Neural progenitor cell (in vitro differentiated cells): ENCODE data around the gene MYLK3. TPM values are rescaled to one million over a fixed set of nuclear protein-coding genes. Genes with fewer than 3 reads are reported as not detected.
A peak's percentile ranks its signal among the peaks of the same experiment; 100 is the strongest.

Source experiments
- DNase-seq: peaks from one replicate; pipeline ENCODE4 v3.0.0-alpha.2; 2016; ENCODE audit warnings: low spot score
- H2AFZ ChIP-seq: fragments of 200-600 bp; sonication (generic); replicated peaks from 2 replicates; pipeline ENCODE4 v1.6.1; 2016; ENCODE audit warnings: antibody characterized with exemption
- H3F3A ChIP-seq: fragments of 200-600 bp; sonication (generic); 2 replicates; pipeline ENCODE4 v1.6.1; 2016; ENCODE audit warnings: antibody characterized with exemption, low read depth
- H3K27ac ChIP-seq: fragments of 200-600 bp; sonication (generic); 2 replicates; pipeline ENCODE4 v1.5.1; 2016; ENCODE audit warnings: mild to moderate bottlenecking
- H3K27me3 ChIP-seq: fragments of 200-600 bp; sonication (generic); 2 replicates; pipeline ENCODE4 v1.6.1; 2016; ENCODE audit warnings: mild to moderate bottlenecking, moderate library complexity
- H3K36me3 ChIP-seq: fragments of 200-600 bp; sonication (generic); 2 replicates; pipeline ENCODE4 v1.5.1; 2016
- H3K4me1 ChIP-seq: fragments of 200-600 bp; sonication (generic); 2 replicates; pipeline ENCODE4 v1.6.1; 2016; ENCODE audit warnings: mixed run types
- H3K4me2 ChIP-seq: fragments of 200-600 bp; sonication (generic); 2 replicates; pipeline ENCODE4 v1.6.1; 2016
- H3K4me3 ChIP-seq: fragments of 200-600 bp; sonication (generic); 2 replicates; pipeline ENCODE4 v1.5.1; 2016
- H3K79me2 ChIP-seq: fragments of 200-600 bp; sonication (generic); 2 replicates; pipeline ENCODE4 v1.6.1; 2016; ENCODE audit warnings: low read depth
- H3K9ac ChIP-seq: fragments of 200-600 bp; sonication (generic); 2 replicates; pipeline ENCODE4 v1.6.1; 2016
- H3K9me3 ChIP-seq: fragments of 200-600 bp; sonication (generic); 2 replicates; pipeline ENCODE4 v1.5.1; 2016; ENCODE audit warnings: low read depth
- H4K20me1 ChIP-seq: fragments of 200-600 bp; sonication (generic); 2 replicates; pipeline ENCODE4 v1.6.1; 2016; ENCODE audit warnings: low read depth
- H3K27ac Mint-ChIP-seq: 3 replicates; pipeline ENCODE4 v1.8.0; 2021; ENCODE audit warnings: mixed read lengths
- H3K27me3 Mint-ChIP-seq: 2 replicates; pipeline ENCODE4 v1.8.0; 2022; ENCODE audit warnings: low read depth, mild to moderate bottlenecking, inconsistent platforms, moderate library complexity, mixed read lengths; ENCODE audit not compliant: insufficient read depth
- H3K36me3 Mint-ChIP-seq: 3 replicates; pipeline ENCODE4 v1.8.0; 2021; ENCODE audit warnings: mixed read lengths
- H3K4me1 Mint-ChIP-seq: 3 replicates; pipeline ENCODE4 v1.8.0; 2021; ENCODE audit warnings: mixed read lengths
- H3K4me3 Mint-ChIP-seq: 3 replicates; pipeline ENCODE4 v1.8.0; 2021; ENCODE audit warnings: mild to moderate bottlenecking, moderate library complexity, mixed read lengths
- H3K9me3 Mint-ChIP-seq: 3 replicates; pipeline ENCODE4 v1.8.0; 2020; ENCODE audit warnings: mixed read lengths
- CTCF ChIP-seq: fragments of 200-600 bp; sonication (generic); IDR thresholded peaks from 2 replicates; pipeline ENCODE4 v1.5.1; 2017; ENCODE audit warnings: antibody characterized with exemption, mild to moderate bottlenecking
- EZH2 ChIP-seq: fragments of 200-600 bp; sonication (generic); IDR thresholded peaks from 2 replicates; pipeline ENCODE4 v1.6.1; 2017; ENCODE audit warnings: antibody characterized with exemption, mild to moderate bottlenecking, moderate library complexity
- EZH2phosphoT487 ChIP-seq: fragments of 200-600 bp; sonication (generic); IDR thresholded peaks from 2 replicates; pipeline ENCODE4 v1.6.1; 2017; ENCODE audit warnings: antibody characterized with exemption
- total RNA-seq: library from RNA; depleted of rRNA; stranded (reverse); fragments of >200 nt; gene quantifications from 2 replicates; pipeline ENCODE4 v1.2.3, GENCODE V29; 2015; ENCODE audit warnings: low replicate concordance

MYLK3 gene
- total RNA-seq, 1 donor from 2014 or later, result 1.6 TPM

- Histone ChIP-seq H3K27ac (no peak overlapping the region), H3K27me3 (no peaks in the 10 kb centered on the region), H3K79me2 (no peaks in the 10 kb centered on the region), H3K9me3 (no peaks in the 10 kb centered on the region), H3K9ac (no peak overlapping the region), H3F3A (no peaks in the 10 kb centered on the region), H3K4me2 (no peak overlapping the region), H3K36me3 (no peaks in the 10 kb centered on the region), H3K4me3 (no peak overlapping the region), H4K20me1 (no peaks in the 10 kb centered on the region), H3K4me1 (peaks cover 6% of the 10 kb centered on the region), H2AFZ (no peak overlapping the region)
- no peaks in the 10 kb centered on the region for H3K36me3 Mint-ChIP-seq
- TF ChIP-seq CTCF (no peak), EZH2 (no peak), EZH2phosphoT487 (no peak)
- H3K4me3 Mint-ChIP-seq, result no peak overlapping the region
- peaks cover 23% of the 10 kb centered on the region for H3K4me1 Mint-ChIP-seq
- H3K27me3 Mint-ChIP-seq, result peaks cover 7% of the 10 kb centered on the region
- no peak overlapping the region for H3K27ac Mint-ChIP-seq
- DNase-seq, result no peak
- no peaks in the 10 kb centered on the region for H3K9me3 Mint-ChIP-seq
These were observed 11.2 kb upstream of the MYLK3 start for GRCh38 chr16:46759309-46759708.

GRCh38 chr16:46757339-46758050, 9.4 kb upstream of the MYLK3 start:
- no peaks in the 10 kb centered on the region for H3F3A ChIP-seq
- H3K36me3 Mint-ChIP-seq, result no peaks in the 10 kb centered on the region
- H3K9me3 Mint-ChIP-seq, result no peaks in the 10 kb centered on the region
- H2AFZ ChIP-seq, result peak overlapping the region; percentile 13
- H3K4me3 ChIP-seq, result no peak overlapping the region
- TF ChIP-seq EZH2phosphoT487, result no peak
- TF ChIP-seq EZH2, result no peak
- no peak for TF ChIP-seq CTCF
- peaks cover 7% of the 10 kb centered on the region for H3K27me3 Mint-ChIP-seq
- no peak overlapping the region for H3K4me2 ChIP-seq
- no peak overlapping the region for H3K27ac Mint-ChIP-seq
- H3K27me3 ChIP-seq, result no peaks in the 10 kb centered on the region
- peaks cover 6% of the 10 kb centered on the region for H3K4me1 ChIP-seq
- H4K20me1 ChIP-seq, result no peaks in the 10 kb centered on the region
- H3K27ac ChIP-seq, result no peak overlapping the region
- H3K36me3 ChIP-seq, result no peaks in the 10 kb centered on the region
- H3K79me2 ChIP-seq, result no peaks in the 10 kb centered on the region
- H3K9ac ChIP-seq, result no peak overlapping the region
- peak; percentile 28 for DNase-seq
- no peaks in the 10 kb centered on the region for H3K9me3 ChIP-seq
- H3K4me3 Mint-ChIP-seq, result no peak overlapping the region
- peaks cover 15% of the 10 kb centered on the region for H3K4me1 Mint-ChIP-seq

- H2AFZ ChIP-seq, result peak overlapping the region; percentile 31
- DNase-seq, result no peak
- H3K36me3 Mint-ChIP-seq, result no peaks in the 10 kb centered on the region
These were observed 8.6 kb upstream of the MYLK3 start for GRCh38 chr16:46756772-46757171.

More at GRCh38 chr16:46756772-46757171, 8.6 kb upstream of the MYLK3 start:
- Histone ChIP-seq H3K79me2 (no peaks in the 10 kb centered on the region), H3K4me3 (no peak overlapping the region), H3K36me3 (no peaks in the 10 kb centered on the region), H3K4me2 (no peak overlapping the region), H3K9ac (no peak overlapping the region), H3K27me3 (no peaks in the 10 kb centered on the region), H3K27ac (no peak overlapping the region), H4K20me1 (no peaks in the 10 kb centered on the region), H3K9me3 (no peaks in the 10 kb centered on the region), H3F3A (no peaks in the 10 kb centered on the region), H3K4me1 (peaks cover 6% of the 10 kb centered on the region)
- peak overlapping the region; percentile 11 for H3K27ac Mint-ChIP-seq
- H3K27me3 Mint-ChIP-seq, result peaks cover 7% of the 10 kb centered on the region
- H3K9me3 Mint-ChIP-seq, result no peaks in the 10 kb centered on the region
- peaks cover 14% of the 10 kb centered on the region for H3K4me1 Mint-ChIP-seq
- no peak overlapping the region for H3K4me3 Mint-ChIP-seq
- no peak for TF ChIP-seq CTCF
- TF ChIP-seq EZH2, result no peak
- no peak for TF ChIP-seq EZH2phosphoT487
